Progenitor cell of endocrine pancreas (in vitro differentiated cells): Measurements from ENCODE around the gene KLF7. TPM values are rescaled to one million over a fixed set of nuclear protein-coding genes. Genes with fewer than 3 reads are reported as not detected.

Source experiments
- DNase-seq: peaks from one replicate; pipeline ENCODE4 v3.0.0; 2021; ENCODE audit warnings: low spot score; ENCODE audit not compliant: unreplicated experiment
- H3K27ac Mint-ChIP-seq: 2 replicates; pipeline ENCODE4 v1.8.0; 2021; ENCODE audit warnings: mild to moderate bottlenecking, moderate library complexity, mixed read lengths
- H3K27me3 Mint-ChIP-seq: 2 replicates; pipeline ENCODE4 v1.8.0; 2021; ENCODE audit warnings: mixed read lengths
- H3K36me3 Mint-ChIP-seq: 2 replicates; pipeline ENCODE4 v1.8.0; 2022; ENCODE audit warnings: mixed read lengths; ENCODE audit not compliant: insufficient read depth
- H3K4me1 Mint-ChIP-seq: 2 replicates; pipeline ENCODE4 v1.8.0; 2021; ENCODE audit warnings: low read depth, mixed read lengths
- H3K4me3 Mint-ChIP-seq: 2 replicates; pipeline ENCODE4 v1.8.0; 2021; ENCODE audit warnings: low read depth, mild to moderate bottlenecking, moderate library complexity, mixed read lengths
- H3K9me3 Mint-ChIP-seq: 2 replicates; pipeline ENCODE4 v1.8.0; 2021; ENCODE audit warnings: low read depth, mixed read lengths
- CTCF ChIP-seq: fragments of 200-600 bp; sonication (generic); IDR thresholded peaks from one replicate; pipeline ENCODE4 v1.5.0; 2021; ENCODE audit warnings: antibody characterized with exemption, mild to moderate bottlenecking; ENCODE audit not compliant: unreplicated experiment
- total RNA-seq: library from RNA; stranded (reverse); gene quantifications from 2 replicates; pipeline ENCODE4 v1.2.1, GENCODE V29; 2021

Gene KLF7
- total RNA-seq, 1 donor from 2014 or later = 26.6 TPM

DNA sequence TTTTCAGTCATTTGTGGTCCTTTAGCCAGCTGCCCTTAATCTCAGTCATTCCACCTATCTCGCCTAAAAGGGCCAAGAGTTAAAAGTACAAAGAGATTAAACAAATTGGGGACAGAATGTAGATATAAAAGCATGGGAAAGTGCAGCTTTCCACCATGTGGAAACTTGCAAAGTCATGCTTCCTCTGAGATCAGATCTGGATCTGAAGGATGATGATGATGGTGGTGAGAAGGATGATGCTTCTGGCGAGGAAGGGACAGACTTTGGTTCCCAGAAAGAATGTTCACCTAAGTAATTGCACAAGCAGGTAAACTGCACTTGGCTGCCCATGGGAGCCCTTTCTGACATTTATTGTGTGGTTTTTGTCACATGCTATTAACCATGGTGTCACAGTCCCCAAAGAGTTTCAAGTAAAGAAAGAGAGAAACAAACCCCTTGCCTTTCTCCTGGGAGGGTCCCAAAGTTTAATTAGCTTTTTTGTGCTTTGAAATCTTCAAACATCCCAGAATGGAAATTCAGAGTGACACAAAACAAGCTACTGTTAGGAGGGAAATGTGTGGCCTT is 34.7 kb downstream of the KLF7 start:
- Mint-ChIP-seq H3K27ac (no peak overlapping the region), H3K4me1 (peaks cover 20% of the 10 kb centered on the region), H3K27me3 (no peaks in the 10 kb centered on the region), H3K9me3 (peaks cover 19% of the 10 kb centered on the region), H3K4me3 (no peak overlapping the region), H3K36me3 (peaks cover 18% of the 10 kb centered on the region)
- no peak for DNase-seq
- no peak for TF ChIP-seq CTCF

- Mint-ChIP-seq H3K4me1 (peaks cover 13% of the 10 kb centered on the region), H3K27ac (no peak overlapping the region), H3K4me3 (no peak overlapping the region), H3K36me3 (peaks cover 18% of the 10 kb centered on the region), H3K9me3 (peaks cover 19% of the 10 kb centered on the region), H3K27me3 (no peaks in the 10 kb centered on the region)
- no peak for TF ChIP-seq CTCF
- no peak for DNase-seq
Observed at GRCh38 chr2:207129821-207130220, 35.9 kb downstream of the KLF7 start.

- no peak overlapping the region for H3K27ac Mint-ChIP-seq
- no peak for TF ChIP-seq CTCF
- no peak for DNase-seq
- peaks cover 7% of the 10 kb centered on the region for H3K4me1 Mint-ChIP-seq
- H3K36me3 Mint-ChIP-seq = peaks cover 23% of the 10 kb centered on the region
- H3K27me3 Mint-ChIP-seq = no peaks in the 10 kb centered on the region
- no peak overlapping the region for H3K4me3 Mint-ChIP-seq
- H3K9me3 Mint-ChIP-seq = peaks cover 19% of the 10 kb centered on the region
Observed at GRCh38 chr2:207128867-207129266, 36.9 kb downstream of the KLF7 start.

- peaks cover 19% of the 10 kb centered on the region for H3K9me3 Mint-ChIP-seq
Observed at GRCh38 chr2:207126724-207127308, 38.9 kb downstream of the KLF7 start.

DNA sequence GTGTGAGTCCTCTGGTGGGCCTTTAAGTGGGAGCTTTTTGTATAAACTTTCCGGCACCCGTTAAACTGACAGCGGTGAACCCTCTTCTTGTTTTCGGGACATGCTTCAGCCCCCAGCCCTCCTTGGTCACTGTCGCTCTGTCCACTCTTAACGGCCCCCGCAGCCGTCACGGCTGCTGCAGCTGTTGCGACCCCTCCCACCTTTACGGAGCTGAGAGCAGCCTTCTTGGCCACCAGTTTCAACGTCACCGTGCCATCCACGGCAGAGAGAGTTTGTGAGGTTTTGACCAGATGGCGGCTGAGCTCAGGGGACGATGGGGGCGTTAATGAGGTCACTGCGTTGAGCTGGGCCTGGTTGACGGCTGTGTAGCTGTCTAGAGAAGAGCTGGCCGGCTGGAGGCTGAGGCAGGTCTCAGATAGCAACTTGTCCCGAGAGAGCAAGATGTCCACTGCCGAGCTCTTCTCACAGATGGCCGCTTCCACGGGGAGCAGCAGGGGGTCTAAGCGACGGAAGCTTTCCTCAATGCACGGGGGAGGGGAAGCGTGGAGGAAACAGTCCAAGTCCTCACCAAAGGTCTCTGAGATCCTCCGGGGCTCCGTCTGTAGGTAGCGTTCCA is 41.9 kb downstream of the KLF7 start:
- TF ChIP-seq CTCF = no peak
- DNase-seq = no peak
- Mint-ChIP-seq H3K36me3 (peaks cover 16% of the 10 kb centered on the region), H3K4me1 (no peaks in the 10 kb centered on the region), H3K9me3 (peaks cover 11% of the 10 kb centered on the region), H3K27ac (no peak overlapping the region), H3K27me3 (no peaks in the 10 kb centered on the region), H3K4me3 (no peak overlapping the region)

More at GRCh38 chr2:207126724-207127308, 38.9 kb downstream of the KLF7 start:
- no peak for TF ChIP-seq CTCF
- H3K27ac Mint-ChIP-seq = no peak overlapping the region
- DNase-seq = no peak
- H3K4me3 Mint-ChIP-seq = no peak overlapping the region
- H3K27me3 Mint-ChIP-seq = no peaks in the 10 kb centered on the region
- H3K4me1 Mint-ChIP-seq = no peaks in the 10 kb centered on the region
- H3K36me3 Mint-ChIP-seq = peaks cover 27% of the 10 kb centered on the region
